Small intestine (tissue), 7 donors: ENCODE data around the gene MRPS21. TPM values are rescaled to one million over a fixed set of nuclear protein-coding genes. Genes with fewer than 3 reads are reported as not detected.
A peak's percentile ranks its signal among the peaks of the same experiment; 100 is the strongest.
"Not testable (repeated sequence)": the region's sequence is repeated elsewhere in the genome, so short reads cannot be mapped to it uniquely, and the experiment has no call there.

ENCODE experiments used
- DNase-seq, 2 donors: peaks; one replicate each; pipeline versions ENCODE4 v3.0.0 to v3.0.0-alpha.2; 2013
- FAIRE-seq: peaks from 2 replicates; lab custom pipeline; 2012; peaks lifted over from hg19 to GRCh38; lab: Jason Lieb, UNC
- H3K27ac ChIP-seq, 3 donors: one replicate each; pipeline ENCODE4 v1.5.1; 2013; ENCODE audit warnings: low read length in 2 of 3, mild to moderate bottlenecking in 2 of 3, control low read depth in 1 of 3, inconsistent platforms in 1 of 3, low read depth in 1 of 3, moderate library complexity in 1 of 3
- H3K27me3 ChIP-seq, 3 donors: one replicate each; pipeline ENCODE4 v1.6.1; 2013; ENCODE audit warnings: low read length in 3 of 3, inconsistent platforms in 1 of 3; ENCODE audit not compliant: control insufficient read depth in 3 of 3, insufficient read depth in 3 of 3
- H3K36me3 ChIP-seq, 3 donors: one replicate each; pipeline ENCODE4 v1.6.1; 2013; ENCODE audit warnings: low read length in 3 of 3, inconsistent platforms in 1 of 3, low read depth in 1 of 3, mild to moderate bottlenecking in 1 of 3, moderate library complexity in 1 of 3; ENCODE audit not compliant: control insufficient read depth in 3 of 3, insufficient read depth in 2 of 3
- H3K4me1 ChIP-seq, 3 donors: one replicate each; pipeline ENCODE4 v1.6.1; 2013; ENCODE audit warnings: low read length in 2 of 3, inconsistent platforms in 1 of 3, low read depth in 1 of 3, mild to moderate bottlenecking in 1 of 3, moderate library complexity in 1 of 3; ENCODE audit not compliant: control insufficient read depth in 3 of 3, insufficient read depth in 2 of 3
- H3K4me3 ChIP-seq, 3 donors: one replicate each; pipeline ENCODE4 v1.5.1; 2013; ENCODE audit warnings: low read length in 3 of 3, control low read depth in 1 of 3, inconsistent platforms in 1 of 3, low read depth in 1 of 3, mild to moderate bottlenecking in 1 of 3, moderate library complexity in 1 of 3
- H3K9me3 ChIP-seq, 2 donors: one replicate each; pipeline ENCODE4 v1.6.1; 2013; ENCODE audit warnings: low read depth in 1 of 2, low read length in 1 of 2; ENCODE audit not compliant: control insufficient read depth in 2 of 2, insufficient read depth in 1 of 2
- WGBS, 3 donors: extraction: QIAGEN DNeasy Blood & Tissue Kit; methylation state at CpG; one replicate each; pipeline ENCODE4 v1.1.7; 2013; 5-methylcytosine and 5-hydroxymethylcytosine counted together
- polyA plus RNA-seq, 4 donors: library from polyadenylated mRNA; stranded (reverse) in 3 of 4; unstranded in 1 of 4; fragments of 200-250 nt in 3 of 4; fragments of 120-200 nt in 1 of 4; gene quantifications; one replicate each; pipeline versions ENCODE4 v1.2.1 to v1.2.3, GENCODE V29; 2013
- donor health status: healthy with polysubstance abuse.
- donor health status: control.
- donor health status: control.
- donor health status: Bipolar disorder and iron deficiency.
- donor health status: healthy.

MRPS21 gene
- polyA plus RNA-seq, 4 donors: 49.4 to 107 (median 79.4) TPM

DNA sequence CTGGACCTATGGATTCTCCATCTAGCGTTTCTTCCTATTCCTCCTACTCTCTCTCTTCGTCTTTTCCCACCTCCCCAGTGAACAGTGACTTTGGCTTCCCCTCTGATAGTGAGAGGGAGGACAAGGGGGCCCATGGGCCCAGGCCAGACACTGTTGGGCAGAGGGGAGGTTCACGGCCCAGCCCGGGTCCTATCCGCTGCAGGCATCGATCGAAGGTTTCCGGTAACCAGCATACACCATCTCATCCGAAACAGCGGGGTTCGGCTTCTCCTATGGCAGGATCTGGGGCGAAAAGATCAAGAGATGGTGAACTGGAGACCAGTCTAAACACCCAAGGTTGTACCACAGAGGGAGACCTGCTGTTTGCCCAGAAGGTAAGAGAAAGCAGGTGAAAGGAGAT lies 10.4 kb upstream of the MRPS21 start:
- Histone ChIP-seq H3K9me3 (peaks cover 0 to 2% of the 10 kb centered on the region in 2 donors), H3K36me3 (no peaks in the 10 kb centered on the region), H3K27me3 (peaks cover 0 to 16% (median 0%) of the 10 kb centered on the region in 3 donors), H3K4me1 (peaks cover 0 to 32% (median 2%) of the 10 kb centered on the region in 3 donors), H3K27ac (no peak overlapping the region), H3K4me3 (peak overlapping the region in 1 of 3 donors; percentile 46)
- FAIRE-seq (no peak), DNase-seq (no peak)
- WGBS, 3 donors: 89 to 91% (median 90%) methylated on average over 12 of the region's 12 CpGs

- no peaks in the 10 kb centered on the region for H3K36me3 ChIP-seq
- no peak for DNase-seq
- H3K9me3 ChIP-seq: no peaks in the 10 kb centered on the region
- H3K4me3 ChIP-seq: no peak overlapping the region
- 84 to 92% (median 85%) methylated on average over 1 of the region's 1 CpG for WGBS, 3 donors
- no peak overlapping the region for H3K27ac ChIP-seq
- H3K27me3 ChIP-seq: peaks cover 0 to 1% (median 0%) of the 10 kb centered on the region in 3 donors
- no peaks in the 10 kb centered on the region for H3K4me1 ChIP-seq
- FAIRE-seq: no peak
Measured at GRCh38 chr1:150288382-150288781, 5.3 kb upstream of the MRPS21 start.

GRCh38 chr1:150288822-150289221 lies 4.8 kb upstream of the MRPS21 start:
- FAIRE-seq (no peak), DNase-seq (no peak)
- no peaks in the 10 kb centered on the region for H3K9me3 ChIP-seq
- no peak overlapping the region for H3K4me3 ChIP-seq
- no peaks in the 10 kb centered on the region for H3K4me1 ChIP-seq
- no peaks in the 10 kb centered on the region for H3K36me3 ChIP-seq
- H3K27me3 ChIP-seq: no peaks in the 10 kb centered on the region
- 91% methylated on average over 4 of the region's 4 CpGs for WGBS, 3 donors
- H3K27ac ChIP-seq: no peak overlapping the region

GRCh38 chr1:150295476-150295875 lies 1.8 kb downstream of the MRPS21 start:
- H3K36me3 ChIP-seq: peaks cover 0 to 31% (median 3%) of the 10 kb centered on the region in 3 donors
- no peak overlapping the region for H3K4me3 ChIP-seq
- no peak for DNase-seq
- no peaks in the 10 kb centered on the region for H3K27me3 ChIP-seq
- no peaks in the 10 kb centered on the region for H3K4me1 ChIP-seq
- FAIRE-seq: no peak
- H3K9me3 ChIP-seq: no peaks in the 10 kb centered on the region
- 97 to 100% (median 100%) methylated on average over 2 of the region's 2 CpGs for WGBS, 3 donors
- no peak overlapping the region for H3K27ac ChIP-seq

DNA sequence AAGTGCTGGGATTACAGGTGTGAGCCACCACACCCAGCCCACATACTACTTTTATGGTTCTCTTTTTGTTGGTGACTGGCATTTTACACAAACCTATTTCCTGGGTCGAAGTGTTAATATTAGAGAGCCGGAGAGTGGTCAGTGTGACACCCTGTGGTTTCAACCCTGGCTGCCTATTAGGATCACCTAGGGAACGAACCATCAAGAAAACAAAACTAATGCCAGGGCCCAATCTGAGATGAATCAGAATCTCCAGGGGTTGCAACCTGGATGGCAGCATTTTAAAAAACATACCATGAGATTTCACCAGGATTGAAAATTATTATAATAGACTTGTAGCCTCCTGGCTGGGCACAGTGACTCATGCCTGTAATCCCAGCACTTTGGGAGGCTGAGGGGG lies 6.1 kb downstream of the MRPS21 start:
- DNase-seq (no peak), FAIRE-seq (no peak)
- no peak overlapping the region for H3K27ac ChIP-seq
- no peaks in the 10 kb centered on the region for H3K27me3 ChIP-seq
- peaks cover 0 to 50% (median 8%) of the 10 kb centered on the region in 3 donors for H3K36me3 ChIP-seq
- no peaks in the 10 kb centered on the region for H3K9me3 ChIP-seq
- H3K4me3 ChIP-seq: no peak overlapping the region
- 89 to 95% (median 94%) methylated on average over 3 of the region's 3 CpGs for WGBS, 3 donors
- no peaks in the 10 kb centered on the region for H3K4me1 ChIP-seq

DNA sequence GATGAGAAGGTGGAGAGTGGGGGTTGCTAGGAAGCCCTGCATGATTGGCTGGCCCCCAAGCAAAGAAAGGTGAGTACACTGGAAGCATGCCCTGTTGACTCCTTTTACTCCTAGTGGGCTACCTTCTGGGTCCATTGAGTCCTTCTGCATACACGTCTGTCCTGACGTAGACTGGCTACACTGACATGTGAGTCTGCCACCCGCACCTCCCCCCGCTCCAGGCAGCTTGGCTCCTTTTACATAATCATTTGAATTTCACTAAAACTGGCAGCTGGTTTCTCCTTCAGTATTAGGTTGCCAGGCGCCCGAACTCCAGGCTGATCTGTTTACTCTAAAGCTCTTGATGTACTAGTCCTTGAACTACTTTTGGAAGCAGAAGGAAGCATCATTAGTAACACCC lies 8.7 kb downstream of the MRPS21 start:
- no peak for FAIRE-seq
- Histone ChIP-seq H3K36me3 (peaks cover 0 to 52% (median 5%) of the 10 kb centered on the region in 3 donors), H3K4me3 (no peak overlapping the region), H3K27me3 (no peaks in the 10 kb centered on the region), H3K27ac (no peak overlapping the region), H3K4me1 (no peaks in the 10 kb centered on the region), H3K9me3 (no peaks in the 10 kb centered on the region)
- WGBS, 3 donors: 87 to 98% (median 93%) methylated on average over 6 of the region's 6 CpGs
- DNase-seq: no peak

GRCh38 chr1:150302902-150303301 lies 9.2 kb downstream of the MRPS21 start:
- H3K36me3 ChIP-seq: peaks cover under 1 to 54% (median 10%) of the 10 kb centered on the region in 3 donors
- DNase-seq (no peak), FAIRE-seq (no peak)
- H3K4me3 ChIP-seq: no peak overlapping the region
- 83 to 85% (median 84%) methylated on average over 2 of the region's 2 CpGs for WGBS, 3 donors
- no peak overlapping the region for H3K27ac ChIP-seq
- no peaks in the 10 kb centered on the region for H3K9me3 ChIP-seq
- no peaks in the 10 kb centered on the region for H3K27me3 ChIP-seq
- no peaks in the 10 kb centered on the region for H3K4me1 ChIP-seq

DNA sequence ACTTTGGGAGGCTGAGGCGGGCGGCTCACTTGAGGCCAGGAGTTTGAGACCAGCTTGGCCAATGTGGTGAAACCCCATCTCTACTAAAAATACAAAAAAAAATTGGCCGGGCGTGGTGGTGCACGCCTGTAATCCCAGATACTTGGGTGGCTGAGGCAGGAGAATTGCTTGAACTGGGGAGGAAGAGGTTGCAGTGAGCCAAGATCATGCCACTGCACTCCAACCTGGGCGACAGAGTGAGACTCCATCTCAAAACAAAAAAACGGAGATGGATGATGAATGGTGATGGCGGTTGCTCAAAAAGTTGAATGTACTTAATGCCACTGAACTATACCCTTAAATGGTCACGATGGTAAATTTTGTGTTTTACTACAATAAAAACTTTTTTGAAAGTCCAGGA lies 14.9 kb downstream of the MRPS21 start:
- H3K27ac ChIP-seq, FAIRE-seq, DNase-seq, H3K4me1 ChIP-seq, H3K9me3 ChIP-seq, H3K4me3 ChIP-seq, H3K27me3 ChIP-seq: not testable (repeated sequence)
- peaks cover 2 to 33% (median 6%) of the 10 kb centered on the region in 3 donors for H3K36me3 ChIP-seq
- WGBS, 3 donors: 93 to 95% (median 94%) methylated on average over 8 to 9 of the region's 9 CpGs
